SK-N-SH (cell line): Measurements from ENCODE around the gene VPS35L. TPM values are rescaled to one million over a fixed set of nuclear protein-coding genes. Genes with fewer than 3 reads are reported as not detected.

Experiments
- CTCF ChIA-PET: fragments of 300-600, 350-600 bp; formaldehyde crosslinking; extraction: SDS; loops from one replicate; lab custom pipeline; 2021; lab: Yijun Ruan, JAX
- POLR2A ChIA-PET: fragments of 350-600 bp; sonication (Branson Sonifier 250); formaldehyde crosslinking; extraction: SDS; loops from one replicate; lab custom pipeline; 2020; ENCODE audit warnings: antibody characterized with exemption, inconsistent platforms; lab: Yijun Ruan, JAX
- DNase-seq: peaks from one replicate; pipeline ENCODE4 v3.0.0; 2012
- H2AFZ ChIP-seq: fragments of 200-600 bp; sonication (generic); 2 replicates; pipeline ENCODE4 v1.8.1; 2016; ENCODE audit warnings: antibody characterized with exemption, mild to moderate bottlenecking, low read depth
- H3F3A ChIP-seq: fragments of 200-600 bp; sonication (generic); replicated peaks from 2 replicates; pipeline ENCODE3; 2016; ENCODE audit warnings: antibody characterized with exemption, mild to moderate bottlenecking; ENCODE audit not compliant: insufficient read depth
- H3K27ac ChIP-seq, 2 experiments: fragments of 200-500 bp in 1 of 2; fragments of 200-600 bp in 1 of 2; sonication (Bioruptor generic) in 1 of 2; sonication (generic), shearing (Covaris generic) in 1 of 2; 2 replicates each; pipeline versions ENCODE4 v1.5.1 to v1.6.1; 2014 to 2016; ENCODE audit warnings: low read depth in 2 of 2, inconsistent platforms in 1 of 2, low read length in 1 of 2, mild to moderate bottlenecking in 1 of 2, mixed read lengths in 1 of 2
- H3K27me3 ChIP-seq: fragments of 200-600 bp; sonication (generic), shearing (Covaris generic); 2 replicates; pipeline ENCODE4 v1.6.1; 2016; ENCODE audit warnings: mixed run types; ENCODE audit not compliant: insufficient read depth
- H3K36me3 ChIP-seq, 2 experiments: fragments of 200-500 bp in 1 of 2; fragments of 200-600 bp in 1 of 2; sonication (Bioruptor generic) in 1 of 2; sonication (generic) in 1 of 2; replicated peaks in 1 of 2; 2 replicates each; pipeline versions ENCODE3 to v1.5.1; 2014 to 2016; ENCODE audit warnings: low read length in 1 of 2, mild to moderate bottlenecking in 1 of 2; ENCODE audit not compliant: insufficient read depth in 2 of 2, control insufficient read depth in 1 of 2
- H3K4me1 ChIP-seq, 2 experiments: fragments of 200-500 bp in 1 of 2; fragments of 200-600 bp in 1 of 2; sonication (Bioruptor generic) in 1 of 2; sonication (generic), shearing (Covaris generic) in 1 of 2; 2 replicates each; pipeline versions ENCODE4 v1.5.1 to v1.6.1; 2014 to 2016; ENCODE audit warnings: low read depth in 1 of 2, low read length in 1 of 2, mixed run types in 1 of 2; ENCODE audit not compliant: insufficient read depth in 2 of 2, control insufficient read depth in 1 of 2
- H3K4me2 ChIP-seq: fragments of 200-600 bp; sonication (generic), shearing (Covaris generic); 2 replicates; pipeline ENCODE4 v1.6.1; 2017; ENCODE audit warnings: mixed run types
- H3K4me3 ChIP-seq, 2 experiments: fragments of 200-500 bp in 1 of 2; fragments of 200-600 bp in 1 of 2; sonication (Bioruptor generic) in 1 of 2; sonication (generic), shearing (Covaris generic) in 1 of 2; 2 replicates each; pipeline versions ENCODE4 v1.5.1 to v1.8.1; 2014 to 2016; ENCODE audit warnings: low read depth in 2 of 2, inconsistent platforms in 1 of 2, low read length in 1 of 2, mild to moderate bottlenecking in 1 of 2, mixed read lengths in 1 of 2, moderate library complexity in 1 of 2
- H3K79me2 ChIP-seq: fragments of 200-600 bp; sonication (generic); 2 replicates; pipeline ENCODE4 v1.8.1; 2017; ENCODE audit warnings: mild to moderate bottlenecking; ENCODE audit not compliant: insufficient read depth
- H3K9ac ChIP-seq: fragments of 200-600 bp; sonication (generic); 2 replicates; pipeline ENCODE4 v1.6.1; 2017; ENCODE audit warnings: mixed run types
- H3K9me2 ChIP-seq: fragments of 200-600 bp; sonication (generic); 2 replicates; pipeline ENCODE4 v1.6.1; 2017; ENCODE audit warnings: mixed run types
- H3K9me3 ChIP-seq: fragments of 200-600 bp; sonication (generic); 2 replicates; pipeline ENCODE4 v1.6.1; 2017; ENCODE audit warnings: mixed run types, mild to moderate bottlenecking, moderate library complexity
- H4K20me1 ChIP-seq: fragments of 200-600 bp; sonication (generic); 2 replicates; pipeline ENCODE4 v1.6.1; 2017; ENCODE audit warnings: mild to moderate bottlenecking, mixed run types; ENCODE audit not compliant: insufficient read depth
- CHD2 ChIP-seq: fragments of 150-350 bp; IDR thresholded peaks from 2 replicates; pipeline ENCODE4 v1.6.1; 2018; ENCODE audit warnings: low read length; ENCODE audit not compliant: partially characterized antibody
- ELF1 ChIP-seq: IDR thresholded peaks from 2 replicates; pipeline ENCODE4 v1.4.0; 2012
- EP300 ChIP-seq, 2 experiments: IDR thresholded peaks; 2 replicates each; pipeline versions ENCODE4 v1.4.0 to v1.6.1; 2012; ENCODE audit warnings: borderline replicate concordance in 1 of 2, low read depth in 1 of 2, low read length in 1 of 2
- FOXJ3 ChIP-seq: sonication (generic); formaldehyde crosslinking; IDR thresholded peaks from 2 replicates; pipeline ENCODE4 v1.5.1; 2020; ENCODE audit warnings: mild to moderate bottlenecking, missing genetic modification reagents
- GABPA ChIP-seq: IDR thresholded peaks from 2 replicates; pipeline ENCODE4 v1.4.0; 2012; ENCODE audit warnings: low read depth, mild to moderate bottlenecking
- GATA2 ChIP-seq: sonication (generic); formaldehyde crosslinking; IDR thresholded peaks from 2 replicates; pipeline ENCODE4 v1.5.0; 2020; ENCODE audit warnings: mild to moderate bottlenecking, missing genetic modification reagents
- IRF3 ChIP-seq: fragments of 150-350 bp; IDR thresholded peaks from 2 replicates; pipeline ENCODE4 v1.6.1; 2016; ENCODE audit warnings: mild to moderate bottlenecking, low read depth, low read length
- JUND ChIP-seq: IDR thresholded peaks from 2 replicates; pipeline ENCODE4 v1.4.0; 2012
- MEF2A ChIP-seq: IDR thresholded peaks from 2 replicates; pipeline ENCODE4 v1.4.0; 2012; ENCODE audit warnings: low read depth, borderline replicate concordance
- MXI1 ChIP-seq: IDR thresholded peaks from 2 replicates; pipeline ENCODE4 v1.6.1; 2012; ENCODE audit warnings: mild to moderate bottlenecking, low read depth, low read length, improper control_type of control experiment
- POLR2AphosphoS5 ChIP-seq: IDR thresholded peaks from 2 replicates; pipeline ENCODE4 v1.6.1; 2012; ENCODE audit warnings: low read depth, low read length
- RAD21 ChIP-seq: IDR thresholded peaks from 2 replicates; pipeline ENCODE4 v1.6.1; 2012; ENCODE audit warnings: mild to moderate bottlenecking, low read length
- REST ChIP-seq: IDR thresholded peaks from 2 replicates; pipeline ENCODE4 v1.6.1; 2012; ENCODE audit warnings: mild to moderate bottlenecking, low read depth, low read length, moderate library complexity
- RXRA ChIP-seq: IDR thresholded peaks from 2 replicates; pipeline ENCODE4 v1.4.0; 2012; ENCODE audit warnings: low read depth, mild to moderate bottlenecking, borderline replicate concordance
- SIN3A ChIP-seq: IDR thresholded peaks from 2 replicates; pipeline ENCODE4 v1.6.1; 2012; ENCODE audit warnings: low read depth, mild to moderate bottlenecking, low read length, moderate library complexity, borderline replicate concordance
- TEAD4 ChIP-seq: IDR thresholded peaks from 2 replicates; pipeline ENCODE4 v1.4.0; 2012; ENCODE audit warnings: mild to moderate bottlenecking, borderline replicate concordance; ENCODE audit not compliant: insufficient read depth
- USF1 ChIP-seq: IDR thresholded peaks from 2 replicates; pipeline ENCODE4 v1.4.0; 2012; ENCODE audit warnings: low read depth, borderline replicate concordance
- USF2 ChIP-seq: fragments of 150-350 bp; IDR thresholded peaks from 2 replicates; pipeline ENCODE4 v1.6.1; 2017; ENCODE audit warnings: antibody characterized with exemption, low read length, low read depth, borderline replicate concordance
- ZBTB33 ChIP-seq: IDR thresholded peaks from 2 replicates; pipeline ENCODE4 v1.4.0; 2012; ENCODE audit warnings: low read depth, borderline replicate concordance
- WGBS: methylation state at CpG from one replicate; pipeline ENCODE4 v1.1.6; 2017; ENCODE audit warnings: low lambda C conversion rate; 5-methylcytosine and 5-hydroxymethylcytosine counted together
- polyA plus RNA-seq, 3 experiments: library from polyadenylated mRNA; depleted of rRNA; stranded (reverse); fragments of >200 nt; gene quantifications; 2 replicates each; pipeline ENCODE4 v1.2.3, GENCODE V29; 2012

VPS35L gene
- polyA plus RNA-seq, 1 of the 3 experiments (the other 2 are of a cell fraction), result 35.3 TPM

- H3K4me2 ChIP-seq, result no peak overlapping the region
- no peaks in the 10 kb centered on the region for H4K20me1 ChIP-seq
- ChIA-PET POLR2A (no interaction called here), CTCF (interaction anchor here (1.5 kb wide), 1 partner anchor 61 kb away, joined by 4 read pairs; no protein-coding TSS in a partner anchor)
- H3K27me3 ChIP-seq, result no peaks in the 10 kb centered on the region
- no peaks in the 10 kb centered on the region for H3K9me2 ChIP-seq
- H3K9me3 ChIP-seq, result no peaks in the 10 kb centered on the region
- H3K4me3 ChIP-seq, result no peak overlapping the region
- H3K9ac ChIP-seq, result no peak overlapping the region
- H2AFZ ChIP-seq, result no peak overlapping the region
- 93% methylated on average over 7 of the region's 7 CpGs for whole genome bisulfite sequencing
- no peaks in the 10 kb centered on the region for H3K79me2 ChIP-seq
- no peak for DNase-seq
- no peaks in the 10 kb centered on the region for H3K4me1 ChIP-seq
- no peaks in the 10 kb centered on the region for H3F3A ChIP-seq
- H3K36me3 ChIP-seq, result peaks cover 8 to 15% of the 10 kb centered on the region in 2 experiments
- no peak for TF ChIP-seq POLR2AphosphoS5
- TF ChIP-seq RXRA, result no peak
- no peak for TF ChIP-seq MXI1
- TF ChIP-seq TEAD4, result no peak
- no peak for TF ChIP-seq CHD2
- H3K27ac ChIP-seq, result no peak overlapping the region
Measured at GRCh38 chr16:19662351-19662750, 106.8 kb downstream of the VPS35L start.

- POLR2A ChIA-PET, result no interaction called here
- Histone ChIP-seq H3K27me3 (no peaks in the 10 kb centered on the region), H3K79me2 (no peaks in the 10 kb centered on the region), H3K9me3 (no peaks in the 10 kb centered on the region), H3K4me1 (no peaks in the 10 kb centered on the region), H4K20me1 (no peaks in the 10 kb centered on the region), H3K9me2 (no peaks in the 10 kb centered on the region), H3F3A (no peaks in the 10 kb centered on the region), H3K36me3 (peaks cover 4 to 12% of the 10 kb centered on the region in 2 experiments), H3K4me3 (no peak overlapping the region), H2AFZ (no peak overlapping the region), H3K4me2 (no peak overlapping the region), H3K9ac (no peak overlapping the region), H3K27ac (no peak overlapping the region)
- TF ChIP-seq JUND (no peak), MEF2A (no peak), GABPA (no peak), SIN3A (no peak), RXRA (no peak), REST (no peak), USF2 (no peak), USF1 (no peak), RAD21 (no peak), ELF1 (no peak), IRF3 (no peak), MXI1 (no peak), GATA2 (CRISPR knock-in tag) (no peak), EP300 (IDR thresholded peaks at IDR 0.05; ENCODE audit: borderline replicate concordance in 1 of 2, low read depth in 1 of 2, low read length in 1 of 2) (no peak), TEAD4 (no peak), FOXJ3 (CRISPR knock-in tag) (no peak), ZBTB33 (no peak)
- CTCF ChIA-PET, result no interaction called here
- 94% methylated on average over 6 of the region's 6 CpGs for WGBS
- no peak for DNase-seq
Measured at GRCh38 chr16:19664166-19664565, 108.7 kb downstream of the VPS35L start.
